HG03280 (cell line): ENCODE measurements around the gene C3orf20.
"Not testable (repeated sequence)": the region's sequence is repeated elsewhere in the genome, so short reads cannot be mapped to it uniquely, and the experiment has no call there.

Experiments
- ATAC-seq: cut with Tn5 transposase; IDR thresholded peaks from one replicate; pipeline ENCODE4 v1.9.1; 2021; ENCODE audit warnings: mild to moderate bottlenecking, moderate library complexity; ENCODE audit not compliant: unreplicated experiment

C3orf20 gene

DNA sequence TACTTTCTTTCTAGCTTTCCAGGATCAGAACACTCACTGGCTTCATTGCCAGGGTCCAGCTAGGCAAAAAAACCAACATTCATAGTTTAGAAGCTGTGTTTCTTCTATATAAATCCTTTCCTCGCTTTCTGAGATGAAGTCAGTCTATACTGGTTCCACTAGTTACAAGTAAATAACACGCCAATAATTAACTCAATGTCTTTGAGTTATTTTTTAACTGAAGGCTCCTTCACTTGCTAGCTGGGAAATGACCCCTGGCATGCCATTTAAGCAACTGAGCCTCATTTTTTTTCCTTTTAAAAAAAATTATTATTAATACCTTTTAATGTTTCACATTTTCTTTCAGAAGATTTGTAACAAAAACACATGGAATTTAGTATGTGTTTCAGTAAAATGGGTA is 25.5 kb upstream of the C3orf20 start:
- ATAC-seq, result no peak

DNA sequence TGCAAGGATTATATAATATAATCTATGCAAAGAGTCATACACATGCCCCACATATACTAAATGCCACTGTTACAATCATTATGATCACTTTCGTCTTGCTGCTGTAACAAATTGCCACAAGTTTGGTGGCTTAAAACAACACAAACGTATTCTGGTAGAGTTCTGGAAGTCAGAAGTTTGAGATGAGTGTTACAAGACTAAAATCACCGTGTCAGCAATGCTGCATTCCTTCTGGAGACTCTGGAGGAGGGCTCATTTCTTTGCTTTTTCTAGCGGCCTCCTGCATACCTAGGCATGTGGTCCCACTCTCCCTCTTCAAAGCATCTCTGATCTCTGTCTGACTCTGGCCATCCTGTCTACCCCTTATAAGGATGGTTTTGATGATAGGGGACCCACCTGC is 24.7 kb upstream of the C3orf20 start:
- ATAC-seq, result no peak

GRCh38 chr3:14651440-14652251 is 23.3 kb upstream of the C3orf20 start, which contains the start of gene CCDC174:
CCDC174 (plus strand) TSS chr3:14651762; CDS start chr3:14651837, 75 bp downstream.
- peak; percentile 98 for ATAC-seq

- ATAC-seq, result not testable (repeated sequence)
Observed at GRCh38 chr3:14652360-14652907, 22.5 kb upstream of the C3orf20 start.

GRCh38 chr3:14657579-14657978 is 17.4 kb upstream of the C3orf20 start:
- ATAC-seq, result no peak

GRCh38 chr3:14658978-14659377 is 16.0 kb upstream of the C3orf20 start:
- ATAC-seq, result no peak

DNA sequence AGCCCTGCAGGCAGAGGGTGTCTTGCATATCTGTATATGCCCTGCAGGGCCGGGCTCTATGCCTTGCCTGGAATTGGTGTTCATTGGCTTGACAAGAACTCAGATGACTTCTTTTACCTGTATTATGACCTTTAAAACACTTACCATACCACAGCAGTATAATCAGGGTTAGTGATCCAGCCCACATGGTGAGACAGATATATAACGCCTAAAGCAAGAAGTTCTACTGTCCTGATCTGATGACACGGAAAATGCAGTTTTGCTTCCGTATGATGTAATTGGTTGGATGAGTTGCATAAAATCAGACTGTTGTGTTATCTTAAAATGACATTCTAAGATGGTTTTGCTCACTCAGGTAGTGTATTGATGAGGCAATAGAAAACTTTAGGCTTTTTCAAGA is 14.0 kb upstream of the C3orf20 start:
- no peak for ATAC-seq

DNA sequence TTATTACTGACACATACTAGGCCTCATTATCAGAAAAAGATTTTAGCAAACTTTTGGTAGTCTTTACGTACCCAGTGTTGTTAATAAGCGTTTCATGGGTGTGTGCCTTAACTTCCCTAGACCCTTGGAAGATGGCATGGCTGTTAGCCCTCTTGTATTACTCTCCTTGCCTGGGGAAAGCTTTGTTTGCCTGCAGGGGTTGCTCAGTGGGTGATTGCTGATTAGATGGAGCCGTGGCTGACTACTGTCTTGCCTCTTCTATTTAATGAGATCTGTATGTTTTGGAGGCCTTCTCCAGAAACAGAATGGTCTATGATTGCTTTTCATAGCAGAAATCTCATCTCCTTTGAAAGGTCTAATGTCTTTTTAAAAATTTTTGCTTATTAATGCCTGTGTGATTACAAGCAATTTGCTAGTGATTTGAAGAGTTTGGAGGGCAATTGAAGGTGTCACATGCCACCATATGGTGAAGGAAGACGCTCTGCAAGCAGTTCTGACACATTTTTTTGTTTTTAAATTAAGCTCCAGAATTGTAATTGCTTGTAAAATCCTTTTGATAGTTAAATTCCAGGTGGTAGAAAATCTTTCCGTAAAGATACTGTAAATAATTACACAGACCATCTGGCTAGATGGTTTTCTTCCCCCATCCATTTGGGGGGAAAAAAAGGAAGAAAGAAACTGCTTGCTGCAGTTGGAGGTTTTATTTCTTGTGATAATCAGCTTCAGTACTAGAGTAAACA is 11.4 kb upstream of the C3orf20 start:
- no peak for ATAC-seq

GRCh38 chr3:14664170-14664569 is 10.8 kb upstream of the C3orf20 start:
- ATAC-seq, result no peak

DNA sequence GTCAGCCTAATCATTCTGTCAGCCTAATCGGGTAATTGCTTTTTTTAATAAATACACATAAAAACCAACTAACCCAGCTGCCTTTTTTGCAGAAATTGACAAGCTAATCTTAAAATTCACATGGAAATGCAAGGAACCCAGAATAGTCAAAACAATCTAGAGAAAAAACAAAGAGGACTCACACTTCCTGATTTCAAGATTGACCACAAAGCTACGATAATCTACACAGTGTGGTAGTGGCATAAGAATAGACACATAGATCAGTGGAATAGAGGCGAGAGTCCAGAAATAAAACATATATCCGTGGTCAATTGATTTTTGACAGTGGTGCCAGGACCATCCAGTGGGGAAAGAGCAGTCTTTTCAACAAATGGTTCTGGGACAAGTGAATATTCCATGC is 2.4 kb upstream of the C3orf20 start:
- ATAC-seq, result no peak

DNA sequence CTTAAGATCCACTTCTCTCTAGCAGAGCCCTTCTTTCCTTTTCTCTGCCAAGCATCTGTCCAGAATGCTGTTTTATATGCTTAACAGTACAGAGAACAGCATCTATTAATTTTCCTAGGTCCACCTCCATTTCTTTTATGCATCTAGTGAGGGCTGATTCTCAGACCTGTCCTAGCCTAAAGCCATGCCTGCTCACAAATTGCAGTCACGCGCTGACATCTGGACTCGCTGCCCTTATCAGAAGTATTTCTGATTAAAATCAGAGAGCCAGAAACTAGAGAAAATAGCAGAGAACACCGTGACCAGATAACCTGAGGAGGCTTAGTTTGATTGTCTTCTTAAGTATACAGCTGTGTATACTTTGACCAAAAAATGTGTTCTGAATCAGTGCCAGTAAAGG is 1.9 kb downstream of the C3orf20 start:
- ATAC-seq, result no peak

- ATAC-seq, result no peak
Observed at GRCh38 chr3:14678015-14678503, 3.1 kb downstream of the C3orf20 start.

DNA sequence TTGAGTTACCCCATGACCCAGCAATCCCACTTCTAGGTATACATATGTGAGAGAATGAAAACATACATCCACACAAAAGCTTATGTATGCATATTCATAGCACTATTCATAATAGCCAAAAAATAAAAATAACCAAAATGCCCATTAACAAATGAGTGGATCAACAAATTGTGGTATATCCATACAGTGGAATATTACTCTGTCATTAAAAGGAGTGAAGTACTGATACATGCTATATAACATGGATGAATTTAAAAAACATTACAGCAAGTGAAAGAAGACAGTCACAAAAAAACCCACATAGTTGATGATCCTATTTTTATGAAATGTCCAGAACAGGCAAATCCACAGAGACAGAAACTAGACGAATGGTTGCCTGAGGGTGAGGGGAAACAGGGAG is 5.2 kb downstream of the C3orf20 start:
- no peak for ATAC-seq

GRCh38 chr3:14680716-14681115 is 5.8 kb downstream of the C3orf20 start:
- ATAC-seq, result no peak

GRCh38 chr3:14684447-14684846 is 9.5 kb downstream of the C3orf20 start:
- ATAC-seq, result no peak

DNA sequence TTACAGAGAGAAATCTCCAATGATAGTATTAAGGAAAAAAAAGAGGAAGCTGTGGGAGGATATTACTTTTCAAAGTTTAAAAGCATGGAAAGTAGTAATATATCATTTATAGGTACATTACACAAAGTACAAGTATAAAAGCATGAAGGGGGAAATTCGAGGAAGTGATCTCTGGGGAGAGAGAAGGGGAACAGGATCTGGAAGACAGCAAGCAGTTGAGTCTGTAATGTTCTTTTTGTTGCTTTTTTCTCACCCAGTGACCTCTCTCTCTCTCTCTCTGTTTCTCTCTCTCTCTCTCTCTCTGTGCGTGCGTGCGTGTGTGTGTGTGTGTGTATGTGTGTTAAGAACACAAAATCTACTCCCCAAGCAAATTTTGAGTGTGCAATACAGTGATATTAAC is 10.2 kb downstream of the C3orf20 start:
- ATAC-seq, result no peak

DNA sequence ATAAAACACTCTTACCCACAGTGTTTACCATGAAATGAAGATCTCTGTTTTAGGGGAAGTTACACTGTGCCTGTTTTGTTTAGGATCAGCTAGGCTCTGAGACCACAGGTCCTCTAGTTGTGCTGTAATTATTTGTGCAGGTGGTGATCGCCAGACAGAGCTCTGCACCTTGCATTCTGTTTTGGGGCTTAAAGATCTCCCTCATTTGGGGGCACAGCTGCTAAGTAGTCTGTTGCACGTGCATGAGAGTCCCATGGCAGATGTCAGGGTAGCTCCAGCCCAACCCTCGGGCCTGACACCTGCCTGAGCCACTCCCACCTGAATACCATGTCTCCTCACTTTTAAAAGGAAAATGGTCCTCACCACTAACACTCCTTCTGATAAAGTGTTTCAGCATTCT is 12.4 kb downstream of the C3orf20 start:
- no peak for ATAC-seq

GRCh38 chr3:14688525-14688924 is 13.6 kb downstream of the C3orf20 start:
- peak; percentile 44 for ATAC-seq

- ATAC-seq, result no peak
Observed at GRCh38 chr3:14689247-14689980, 14.5 kb downstream of the C3orf20 start.

DNA sequence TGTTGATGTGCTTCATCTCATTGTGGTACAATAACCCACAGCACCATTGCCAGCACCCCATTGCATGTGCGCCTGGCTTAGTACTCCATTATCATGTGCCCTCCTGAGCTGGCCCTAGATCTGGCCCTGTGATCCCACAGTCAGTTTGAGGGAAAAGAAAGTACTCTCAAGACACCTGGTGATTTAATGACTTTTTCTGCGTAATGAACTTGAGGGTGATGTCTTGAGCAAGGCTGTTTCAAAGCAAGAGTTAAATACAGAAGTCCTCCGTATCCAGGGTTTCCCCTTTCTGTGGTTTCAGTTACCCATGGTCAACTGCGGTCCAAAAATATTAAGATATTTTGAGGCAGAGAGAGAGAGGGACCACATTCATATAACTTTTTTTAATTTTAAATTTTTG is 16.3 kb downstream of the C3orf20 start:
- ATAC-seq, result peak; percentile 46

- ATAC-seq, result no peak
Observed at GRCh38 chr3:14691719-14692118, 16.8 kb downstream of the C3orf20 start.
